GM18526 (cell line): ENCODE data around the gene NOL12.

Source experiments
- POLR2A ChIP-seq: IDR thresholded peaks from 3 replicates; pipeline ENCODE4 v1.6.1; 2011; ENCODE audit not compliant: insufficient read length; ENCODE audit errors: extremely low read depth

NOL12 gene

GRCh38 chr22:37686002-37686982, at the start of gene NOL12:
Gene NOL12 (plus strand): TSS chr22:37686343. CDS start chr22:37686393, 50 bp downstream.
- TF ChIP-seq POLR2A: peak; percentile 63

- TF ChIP-seq POLR2A: no peak
Observed at GRCh38 chr22:37636949-37637273, 49.2 kb upstream of the NOL12 start.

- no peak for TF ChIP-seq POLR2A
Observed at GRCh38 chr22:37638391-37639069, 47.6 kb upstream of the NOL12 start.

GRCh38 chr22:37639070-37639760, 46.9 kb upstream of the NOL12 start, which contains the start of gene SH3BP1:
Gene SH3BP1 (plus strand): TSS chr22:37639669. CDS start chr22:37639788, 119 bp downstream.
- peak; percentile 38 for TF ChIP-seq POLR2A

- TF ChIP-seq POLR2A: no peak
Observed at GRCh38 chr22:37639771-37640590, 46.2 kb upstream of the NOL12 start.

- TF ChIP-seq POLR2A: no peak
Observed at GRCh38 chr22:37640591-37641560, 45.3 kb upstream of the NOL12 start.

- no peak for TF ChIP-seq POLR2A
Observed at GRCh38 chr22:37641561-37641949, 44.6 kb upstream of the NOL12 start.

GRCh38 chr22:37643225-37643847, 42.8 kb upstream of the NOL12 start:
- TF ChIP-seq POLR2A: no peak

GRCh38 chr22:37647317-37647716, 38.8 kb upstream of the NOL12 start:
- no peak for TF ChIP-seq POLR2A

GRCh38 chr22:37647928-37648327, 38.2 kb upstream of the NOL12 start:
- no peak for TF ChIP-seq POLR2A

GRCh38 chr22:37650463-37651136, 35.5 kb upstream of the NOL12 start:
- TF ChIP-seq POLR2A: no peak

GRCh38 chr22:37654563-37655251, 31.4 kb upstream of the NOL12 start:
- TF ChIP-seq POLR2A: no peak
